ENCODE measurements around the gene FBLIM1.

The FBLIM1 gene

DNA sequence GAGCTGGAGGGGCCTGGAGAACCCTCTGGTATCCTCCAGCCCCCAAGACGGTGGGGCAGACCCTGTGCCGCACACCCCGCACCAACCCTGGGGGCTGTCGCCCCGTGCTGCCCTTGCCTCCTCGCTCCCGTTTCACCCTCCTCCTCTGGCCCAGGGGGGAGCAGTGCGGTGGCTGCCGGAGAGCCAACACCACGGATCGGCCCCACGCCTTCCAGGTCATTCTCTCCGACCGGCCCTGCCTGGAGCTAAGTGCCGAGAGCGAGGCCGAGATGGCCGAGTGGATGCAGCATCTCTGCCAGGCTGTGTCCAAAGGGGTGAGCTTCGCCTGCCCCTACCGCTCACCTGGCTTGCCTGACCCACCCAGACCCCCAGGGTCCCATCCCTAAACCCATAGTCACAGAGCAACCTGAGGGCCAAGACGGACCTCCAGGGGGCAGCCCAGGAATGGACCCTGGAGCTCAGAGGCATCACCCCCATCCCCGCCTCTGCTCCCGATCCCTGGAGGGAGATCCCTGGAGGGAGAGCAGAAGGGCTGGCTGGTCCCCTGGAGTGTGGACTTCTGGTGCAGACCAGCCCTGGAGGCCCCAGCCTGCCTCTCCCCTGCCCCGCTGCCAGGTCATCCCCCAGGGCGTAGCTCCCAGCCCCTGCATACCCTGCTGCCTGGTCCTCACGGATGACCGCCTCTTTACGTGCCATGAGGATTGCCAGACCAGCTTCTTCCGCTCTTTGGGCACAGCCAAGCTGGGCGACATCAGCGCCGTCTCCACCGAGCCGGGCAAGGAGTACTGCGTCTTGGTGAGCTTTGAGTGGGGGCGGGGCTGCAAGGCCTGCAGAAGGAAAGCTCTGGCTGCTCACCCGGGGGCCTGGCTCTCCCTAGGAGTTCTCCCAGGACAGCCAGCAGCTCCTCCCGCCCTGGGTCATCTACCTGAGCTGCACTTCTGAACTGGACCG, 26.6 kb upstream of the FBLIM1 start:
- DNase-seq, result no peak

GRCh38 chr1:15732686-15733081, 25.9 kb upstream of the FBLIM1 start:
- DNase-seq, result no peak

- DNase-seq, result no peak
Observed at GRCh38 chr1:15733218-15733725, 25.3 kb upstream of the FBLIM1 start.

- no peak for DNase-seq
Observed at GRCh38 chr1:15733726-15734226, 24.8 kb upstream of the FBLIM1 start.

- DNase-seq, result no peak
Observed at GRCh38 chr1:15734296-15734695, 24.3 kb upstream of the FBLIM1 start.

GRCh38 chr1:15734901-15735300, 23.7 kb upstream of the FBLIM1 start:
- DNase-seq, result no peak

- peak; percentile 12 for DNase-seq
Observed at GRCh38 chr1:15735304-15736037, 23.1 kb upstream of the FBLIM1 start.

GRCh38 chr1:15736038-15736891, 22.3 kb upstream of the FBLIM1 start, which contains the start of gene SLC25A34:
Gene SLC25A34, plus strand, starts transcription at chr1:15736258. Its CDS starts 228 bp downstream, at chr1:15736486.
- peak; percentile 70 for DNase-seq

DNA sequence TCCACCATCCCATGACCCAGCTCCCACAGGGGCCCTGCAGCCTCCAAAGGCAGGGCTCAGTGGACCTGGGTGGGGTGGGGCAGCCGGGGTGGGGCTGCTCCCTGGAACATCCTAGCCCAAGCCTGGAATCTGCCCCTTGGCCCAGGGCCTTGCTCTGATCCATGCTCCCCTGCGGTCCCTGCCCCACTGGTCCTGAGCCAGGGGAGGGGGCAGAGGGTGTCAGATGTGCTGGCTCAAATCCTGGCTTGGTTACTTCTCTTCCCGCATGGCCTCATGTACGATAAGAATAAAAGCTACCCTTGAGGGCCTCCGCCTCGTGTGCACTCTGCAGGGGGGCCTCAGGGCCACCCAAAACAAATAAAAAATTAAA, 21.7 kb upstream of the FBLIM1 start:
- DNase-seq, result no peak

DNA sequence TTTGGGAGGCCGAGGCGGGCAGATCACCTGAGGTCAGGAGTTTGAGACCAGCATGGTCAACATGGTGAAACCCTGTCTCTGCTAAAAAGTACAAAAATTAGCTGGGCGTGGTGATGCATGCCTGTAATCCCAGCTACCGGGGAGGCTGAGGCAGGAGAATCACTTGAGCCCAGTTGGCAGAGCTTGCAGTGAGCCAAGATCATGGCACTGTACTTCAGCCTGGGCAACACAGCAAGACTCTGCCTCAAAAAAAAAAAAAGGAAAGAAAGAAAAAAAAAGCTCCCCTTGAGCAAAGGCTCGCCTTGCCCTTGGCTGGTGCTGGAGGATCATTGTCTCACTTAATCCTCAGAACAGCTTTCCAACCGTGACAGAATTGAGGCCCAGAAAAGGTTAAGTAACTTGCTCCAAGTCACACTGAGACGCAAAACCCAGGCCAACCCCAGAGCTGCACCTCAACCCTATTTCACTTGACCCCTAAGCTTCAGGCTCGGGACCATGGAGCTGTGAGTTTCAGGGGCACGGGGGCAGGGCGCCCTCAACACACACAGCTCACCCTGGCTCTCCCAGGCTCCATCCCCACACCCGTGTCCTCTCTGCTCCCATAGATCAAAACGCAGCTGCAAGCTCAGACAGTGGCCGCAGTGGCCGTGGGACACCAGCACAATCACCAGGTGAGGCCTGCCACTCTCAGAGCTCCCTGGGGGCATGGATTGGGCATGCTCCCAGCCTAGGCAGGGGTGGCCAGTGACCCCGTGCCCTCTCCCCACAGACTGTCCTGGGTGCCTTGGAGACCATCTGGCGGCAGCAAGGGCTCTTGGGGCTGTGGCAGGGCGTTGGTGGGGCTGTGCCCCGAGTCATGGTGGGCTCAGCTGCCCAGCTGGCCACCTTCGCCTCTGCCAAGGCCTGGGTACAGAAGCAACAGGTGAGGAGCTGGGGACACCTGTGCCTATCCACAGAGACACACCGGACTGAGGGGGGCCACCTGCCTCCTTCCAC, 21.0 kb upstream of the FBLIM1 start:
- no peak for DNase-seq

GRCh38 chr1:15738416-15739113, 20.0 kb upstream of the FBLIM1 start:
- DNase-seq, result no peak

DNA sequence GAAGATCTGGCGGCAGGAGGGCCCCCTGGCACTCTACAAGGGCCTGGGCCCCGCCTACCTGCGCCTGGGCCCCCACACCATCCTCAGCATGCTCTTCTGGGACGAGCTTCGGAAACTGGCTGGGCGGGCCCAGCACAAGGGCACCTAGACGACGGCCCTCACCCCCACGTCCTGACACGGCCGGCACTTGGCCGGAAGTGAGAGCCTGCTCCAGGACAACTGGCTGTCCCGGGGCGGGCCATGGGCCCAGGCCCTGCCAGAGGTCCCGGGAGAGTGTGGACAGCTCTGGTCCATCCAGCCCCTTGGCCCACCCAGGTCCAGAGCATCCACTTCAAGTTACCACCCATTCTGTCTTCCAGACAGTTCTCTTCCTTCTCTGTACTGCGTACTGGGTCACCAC, 19.3 kb upstream of the FBLIM1 start:
- no peak for DNase-seq

- DNase-seq, result no peak
Observed at GRCh38 chr1:15739745-15740144, 18.9 kb upstream of the FBLIM1 start.

GRCh38 chr1:15740924-15741850, 17.4 kb upstream of the FBLIM1 start:
- peak; percentile 85 for DNase-seq

DNA sequence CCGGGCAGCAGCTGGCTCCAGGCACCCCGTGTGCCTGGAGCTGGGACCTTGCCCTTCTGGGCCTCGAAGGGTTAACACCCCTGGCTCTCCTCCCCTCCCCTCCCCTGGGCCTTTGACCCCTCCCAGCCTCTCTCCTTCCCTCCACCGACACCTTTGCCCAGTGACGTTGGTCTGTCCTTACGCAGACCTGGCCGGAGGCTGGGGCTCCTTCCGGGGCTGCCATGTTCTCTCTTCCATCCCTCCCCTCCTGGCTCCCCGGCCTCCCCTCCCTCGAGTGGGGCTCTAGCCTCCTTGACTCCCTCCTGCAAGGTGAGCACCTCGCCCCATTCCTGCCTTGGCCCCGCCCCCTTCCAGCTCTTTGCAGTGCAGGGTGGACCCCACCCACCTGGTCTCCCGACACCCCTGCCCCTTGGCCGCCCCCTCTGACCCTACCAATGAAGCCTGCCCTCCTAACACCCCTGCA, 16.2 kb upstream of the FBLIM1 start, which contains the start of gene TMEM82:
TSS of gene TMEM82 (plus strand) at position 161 of the 463 bp plus-strand sequence. CDS start at position 222, 61 bp downstream.
- DNase-seq, result no peak

- no peak for DNase-seq
Observed at GRCh38 chr1:15744122-15744679, 14.4 kb upstream of the FBLIM1 start.

DNA sequence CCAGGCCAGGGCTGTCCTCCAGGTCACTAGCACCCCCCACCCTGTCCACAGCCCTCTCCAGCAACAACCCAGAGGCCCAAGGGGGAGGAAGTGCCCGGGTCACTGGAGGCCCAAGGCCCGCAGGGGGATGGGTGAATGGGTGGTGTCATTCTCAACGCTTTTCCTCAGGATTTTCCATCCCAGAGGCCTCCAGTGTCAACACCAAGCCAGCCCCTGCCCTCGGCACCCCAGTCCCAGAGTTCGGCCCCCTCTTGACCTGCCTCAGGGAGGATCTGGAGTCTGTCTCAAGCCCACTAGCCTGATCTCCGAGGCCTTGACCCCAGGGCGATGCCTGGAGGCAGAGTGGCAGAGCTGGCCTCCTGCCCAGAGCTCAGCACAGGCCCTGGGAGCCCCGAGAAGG, 11.2 kb upstream of the FBLIM1 start:
- DNase-seq, result no peak

GRCh38 chr1:15748264-15748663, 10.3 kb upstream of the FBLIM1 start:
- DNase-seq, result no peak

Measured in NCI-H2171 treated with DMSO at 0.1 percent for 48 hours (cell line).